ENCODE data around the gene CEND1.

The CEND1 gene

GRCh38 chr11:779955-780532, 9.8 kb downstream of the CEND1 start:
- H3K9ac ChIP-seq (ENCODE audit: low read length) = no peak overlapping the region
- no peaks in the 10 kb centered on the region for H3K9me3 ChIP-seq (replicated peaks; ENCODE audit: insufficient read depth, low read length)
- no peak for TF ChIP-seq CTCF (IDR thresholded peaks at IDR 0.05; ENCODE audit: low read length)
- no peak for TF ChIP-seq EZH2phosphoT487 (IDR thresholded peaks at IDR 0.05; ENCODE audit: low read length)
- H3K36me3 ChIP-seq (replicated peaks; ENCODE audit: insufficient read depth, low read length) = no peaks in the 10 kb centered on the region; the same call in 1 of the 2 replicates
- H3K4me1 ChIP-seq (ENCODE audit: low read length) = peaks cover 3% of the 10 kb centered on the region; the same call in 1 of the 2 replicates
- no peaks in the 10 kb centered on the region for H4K20me1 ChIP-seq (ENCODE audit: insufficient read depth, low read length)
- H3K27ac ChIP-seq (ENCODE audit: low read length) = no peak overlapping the region
- no peaks in the 10 kb centered on the region for H3K9me2 ChIP-seq (replicated peaks; ENCODE audit: insufficient read depth, low read length)
- no peak overlapping the region for H3K4me3 ChIP-seq (ENCODE audit: low read length)
- no peaks in the 10 kb centered on the region for H3K27me3 ChIP-seq (replicated peaks; ENCODE audit: insufficient read depth, low read length)
- no peak overlapping the region for H2AFZ ChIP-seq (ENCODE audit: low read length)
- peaks cover 37% of the 10 kb centered on the region for H3K79me2 ChIP-seq (ENCODE audit: low read length)
- no peak for DNase-seq
- H3F3A ChIP-seq (ENCODE audit: insufficient read depth, low read length) = no peaks in the 10 kb centered on the region
- H3K4me2 ChIP-seq (ENCODE audit: low read depth, low read length) = no peak overlapping the region

DNA sequence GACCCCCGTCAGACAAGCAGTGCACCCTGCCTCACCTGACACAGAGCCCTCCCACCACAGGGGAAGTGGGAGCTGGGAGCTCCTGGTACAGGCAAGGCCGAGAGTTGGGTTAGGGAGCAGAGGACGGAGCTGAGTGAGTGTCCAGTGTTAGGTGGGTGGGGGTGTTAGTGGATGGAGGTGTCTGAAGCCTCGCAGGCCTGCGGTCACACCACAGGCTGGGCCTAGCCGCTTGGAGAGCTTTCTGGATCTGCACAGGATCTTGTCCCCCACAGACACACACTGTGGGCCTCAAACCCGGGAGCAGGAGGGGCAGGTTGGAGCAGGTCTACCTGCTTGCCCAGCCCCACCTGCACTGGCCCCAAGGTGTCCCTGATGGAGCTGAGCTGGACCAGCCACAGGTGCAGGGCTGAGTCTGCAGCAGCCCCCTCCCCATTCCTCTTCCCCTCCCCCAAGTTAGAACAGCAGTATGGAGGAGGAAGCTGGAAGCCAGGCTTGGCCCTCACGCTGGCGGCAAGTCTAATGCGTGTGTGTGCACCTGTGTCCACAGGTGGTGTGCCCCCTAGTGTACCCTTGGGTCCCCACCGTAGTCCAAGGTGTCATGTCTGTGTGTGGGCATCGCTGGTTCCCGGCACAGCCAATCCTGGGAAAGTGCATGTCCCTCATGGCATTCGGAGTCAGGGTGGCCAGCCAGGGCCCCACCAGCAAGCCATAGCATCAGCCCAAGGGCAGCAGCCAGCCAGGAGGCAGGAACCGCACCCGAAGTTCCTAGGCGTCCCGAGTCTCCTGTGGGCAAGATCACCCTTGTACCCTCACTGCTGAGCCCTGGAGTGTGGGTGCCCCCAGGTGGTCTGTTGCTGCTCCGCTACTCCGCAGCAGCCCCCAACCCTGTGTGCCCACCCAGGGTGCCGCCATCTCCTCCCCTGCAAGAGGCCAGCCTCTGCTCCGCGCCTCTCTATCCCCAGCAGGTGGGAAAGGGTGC, 10.6 kb downstream of the CEND1 start:
- Histone ChIP-seq H3K9me3 (replicated peaks; ENCODE audit: insufficient read depth, low read length) (no peaks in the 10 kb centered on the region), H3K4me2 (ENCODE audit: low read depth, low read length) (no peak overlapping the region), H3K27me3 (replicated peaks; ENCODE audit: insufficient read depth, low read length) (no peaks in the 10 kb centered on the region), H3K9me2 (replicated peaks; ENCODE audit: insufficient read depth, low read length) (no peaks in the 10 kb centered on the region), H3K9ac (ENCODE audit: low read length) (no peak overlapping the region), H2AFZ (ENCODE audit: low read length) (no peak overlapping the region), H3K36me3 (replicated peaks; ENCODE audit: insufficient read depth, low read length) (peaks cover 1% of the 10 kb centered on the region; the same call in 1 of the 2 replicates), H4K20me1 (ENCODE audit: insufficient read depth, low read length) (no peaks in the 10 kb centered on the region), H3K79me2 (ENCODE audit: low read length) (peaks cover 44% of the 10 kb centered on the region), H3K4me3 (ENCODE audit: low read length) (no peak overlapping the region), H3K4me1 (ENCODE audit: low read length) (peaks cover 3% of the 10 kb centered on the region; the same call in 1 of the 2 replicates), H3F3A (ENCODE audit: insufficient read depth, low read length) (no peaks in the 10 kb centered on the region), H3K27ac (ENCODE audit: low read length) (no peak overlapping the region)
- TF ChIP-seq CTCF (IDR thresholded peaks at IDR 0.05; ENCODE audit: low read length) = no peak
- no peak for TF ChIP-seq EZH2phosphoT487 (IDR thresholded peaks at IDR 0.05; ENCODE audit: low read length)
- TF ChIP-seq EZH2 (optimal IDR thresholded peaks at IDR 0.05; ENCODE audit: low read depth, low read length) = no peak
- no peak for DNase-seq

DNA sequence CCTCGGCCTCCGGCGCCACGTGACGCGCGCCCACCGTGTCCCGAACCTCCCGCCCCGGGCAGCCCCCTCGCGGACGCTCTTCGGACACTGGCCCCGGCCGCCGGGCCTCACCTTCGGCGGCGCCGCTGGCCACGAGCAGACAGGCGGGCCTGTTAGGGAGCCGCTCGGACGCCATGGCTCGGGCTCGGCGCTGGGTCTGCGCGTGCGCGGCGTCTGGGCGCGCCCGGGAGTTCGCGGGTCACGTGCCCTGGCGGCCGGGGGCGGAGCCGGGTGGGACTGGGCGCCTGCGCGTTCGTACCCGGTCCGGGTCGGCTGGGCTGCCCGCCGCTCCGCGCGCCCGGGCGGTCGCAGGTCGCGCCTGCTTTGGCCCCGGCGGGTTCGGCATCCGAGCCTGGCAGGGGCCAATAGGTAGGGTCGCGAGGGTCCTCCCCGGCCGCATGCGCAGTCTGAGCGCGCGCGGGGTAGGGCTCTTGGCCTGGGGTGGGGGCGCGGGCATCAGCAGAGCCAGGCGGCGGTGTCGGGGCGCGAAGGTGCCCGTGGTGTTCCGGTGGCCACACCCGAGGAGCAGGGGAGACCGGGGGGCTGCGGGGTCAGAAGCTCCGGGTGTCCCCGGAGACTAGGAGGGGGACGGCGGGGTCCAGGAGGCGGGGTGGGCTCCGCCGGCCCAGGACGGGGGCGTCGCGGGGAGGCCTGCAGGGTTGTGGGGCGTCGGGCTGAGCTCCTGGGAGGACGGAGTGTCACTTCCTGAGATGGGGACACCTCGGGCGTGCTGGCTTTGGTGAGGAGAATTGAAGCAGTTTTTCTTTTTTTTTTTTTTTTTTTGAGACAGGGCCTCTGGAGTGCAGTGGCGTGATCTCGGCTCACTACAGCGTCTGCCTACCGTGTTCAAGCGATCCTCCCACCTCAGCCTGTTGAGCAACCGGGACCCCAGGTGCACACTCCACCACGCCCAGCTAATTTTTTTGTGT, 12.3 kb downstream of the CEND1 start, which contains the start of gene GATD1:
Gene GATD1, minus strand, starts transcription at position 200 of the 968 bp plus-strand sequence. Its CDS starts 25 bp downstream, at position 175.
- H2AFZ ChIP-seq (ENCODE audit: low read length) = peak within 1 kb of the TSS; percentile 91
- peaks cover 61% of the 10 kb centered on the region for H3K79me2 ChIP-seq (ENCODE audit: low read length)
- peaks cover 3% of the 10 kb centered on the region; the same call in 1 of the 2 replicates for H3K4me1 ChIP-seq (ENCODE audit: low read length)
- peak within 1 kb of the TSS; percentile 95 for H3K4me2 ChIP-seq (ENCODE audit: low read depth, low read length)
- peak within 1 kb of the TSS; percentile 0; the same call in 1 of the 2 replicates for H3K27ac ChIP-seq (ENCODE audit: low read length)
- H3K4me3 ChIP-seq (ENCODE audit: low read length) = peak within 1 kb of the TSS; percentile 92
- H3K27me3 ChIP-seq (replicated peaks; ENCODE audit: insufficient read depth, low read length) = no peaks in the 10 kb centered on the region
- no peaks in the 10 kb centered on the region for H3K9me3 ChIP-seq (replicated peaks; ENCODE audit: insufficient read depth, low read length)
- no peaks in the 10 kb centered on the region for H3K9me2 ChIP-seq (replicated peaks; ENCODE audit: insufficient read depth, low read length)
- H3K36me3 ChIP-seq (replicated peaks; ENCODE audit: insufficient read depth, low read length) = peaks cover 4% of the 10 kb centered on the region
- no peak for TF ChIP-seq EZH2phosphoT487 (IDR thresholded peaks at IDR 0.05; ENCODE audit: low read length)
- TF ChIP-seq EZH2 (optimal IDR thresholded peaks at IDR 0.05; ENCODE audit: low read depth, low read length) = no peak
- TF ChIP-seq CTCF (IDR thresholded peaks at IDR 0.05; ENCODE audit: low read length) = no peak
- peak; percentile 93 for DNase-seq
- H4K20me1 ChIP-seq (ENCODE audit: insufficient read depth, low read length) = no peaks in the 10 kb centered on the region; the same call in 1 of the 2 replicates
- peak within 1 kb of the TSS; percentile 90 for H3K9ac ChIP-seq (ENCODE audit: low read length)
- no peaks in the 10 kb centered on the region for H3F3A ChIP-seq (ENCODE audit: insufficient read depth, low read length)

Data from MM.1S (cell line).